Hematopoietic multipotent progenitor cell treated with erythropoietin and hydrocortisone succinate and interleukin-3 and kit ligand, for 15 days (in vitro differentiated cells): Measurements from ENCODE around the gene UMODL1.

ENCODE experiments used
- DNase-seq: peaks from one replicate; pipeline ENCODE4 v3.0.0-alpha.2; 2015; ENCODE audit warnings: low spot score

Gene UMODL1

GRCh38 chr21:42079008-42079938, 8.2 kb downstream of the UMODL1 start:
- DNase-seq, result no peak

GRCh38 chr21:42079939-42080787, 9.0 kb downstream of the UMODL1 start:
- no peak for DNase-seq

GRCh38 chr21:42080788-42081083, 9.6 kb downstream of the UMODL1 start:
- DNase-seq, result no peak

GRCh38 chr21:42081138-42081537, 10.0 kb downstream of the UMODL1 start:
- no peak for DNase-seq

- no peak for DNase-seq
Observed at GRCh38 chr21:42081931-42082381, 10.8 kb downstream of the UMODL1 start.

- no peak for DNase-seq
Observed at GRCh38 chr21:42082501-42083360, 11.6 kb downstream of the UMODL1 start.

- DNase-seq, result no peak
Observed at GRCh38 chr21:42083361-42083690, 12.2 kb downstream of the UMODL1 start.

GRCh38 chr21:42084079-42084478, 13.0 kb downstream of the UMODL1 start:
- DNase-seq, result no peak

- DNase-seq, result no peak
Observed at GRCh38 chr21:42085246-42086077, 14.3 kb downstream of the UMODL1 start.

- no peak for DNase-seq
Observed at GRCh38 chr21:42086969-42087368, 15.9 kb downstream of the UMODL1 start.

GRCh38 chr21:42088148-42088547, 17.0 kb downstream of the UMODL1 start:
- DNase-seq, result no peak

GRCh38 chr21:42088658-42089057, 17.5 kb downstream of the UMODL1 start:
- no peak for DNase-seq

GRCh38 chr21:42089093-42089631, 18.0 kb downstream of the UMODL1 start:
- no peak for DNase-seq

GRCh38 chr21:42089665-42090310, 18.7 kb downstream of the UMODL1 start:
- DNase-seq, result no peak

- no peak for DNase-seq
Observed at GRCh38 chr21:42091899-42092508, 20.9 kb downstream of the UMODL1 start.

GRCh38 chr21:42092771-42093170, 21.7 kb downstream of the UMODL1 start:
- DNase-seq, result no peak

- no peak for DNase-seq
Observed at GRCh38 chr21:42093186-42093585, 22.1 kb downstream of the UMODL1 start.

GRCh38 chr21:42093991-42094421, 22.9 kb downstream of the UMODL1 start:
- DNase-seq, result no peak

- no peak for DNase-seq
Observed at GRCh38 chr21:42094811-42095210, 23.7 kb downstream of the UMODL1 start.

GRCh38 chr21:42095581-42095980, 24.5 kb downstream of the UMODL1 start:
- DNase-seq, result no peak
